ENCODE measurements around the gene FAM221B. TPM values are rescaled to one million over a fixed set of nuclear protein-coding genes. Genes with fewer than 3 reads are reported as not detected.

FAM221B gene
- total and polyA plus RNA-seq, 4 donors: 0.06 to 0.73 (median 0.41) TPM; not detected in 1

GRCh38 chr9:35827486-35827885, 1.0 kb downstream of the FAM221B start:
- Histone ChIP-seq H3K4me3 (ENCODE audit: low read depth, low read length) (no peak overlapping the region), H3K27me3 (ENCODE audit: control insufficient read depth, insufficient read depth, low read length) (no peaks in the 10 kb centered on the region), H3K27ac (ENCODE audit: low read depth, low read length) (no peak overlapping the region), H3K4me1 (ENCODE audit: control insufficient read depth, insufficient read depth, low read length) (peaks cover 22% of the 10 kb centered on the region), H3K9me3 (ENCODE audit: control insufficient read depth, insufficient read depth, low read length) (no peaks in the 10 kb centered on the region), H3K36me3 (ENCODE audit: control insufficient read depth, insufficient read depth, low read length) (no peaks in the 10 kb centered on the region)
- no CpG with 5 or more reads among the region's 3 CpGs for WGBS (ENCODE audit: insufficient coverage)
- no peak for DNase-seq (ENCODE audit: low read depth in 4 of 6, low spot score in 6 of 6)

- H3K27me3 ChIP-seq (ENCODE audit: control insufficient read depth, insufficient read depth, low read length): no peaks in the 10 kb centered on the region
- no peaks in the 10 kb centered on the region for H3K36me3 ChIP-seq (ENCODE audit: control insufficient read depth, insufficient read depth, low read length)
- peak in 3 of 6 donors; percentile 17 to 72 (median 67) for DNase-seq (ENCODE audit: low read depth in 4 of 6, low spot score in 6 of 6)
- no peak overlapping the region for H3K4me3 ChIP-seq (ENCODE audit: low read depth, low read length)
- no peaks in the 10 kb centered on the region for H3K9me3 ChIP-seq (ENCODE audit: control insufficient read depth, insufficient read depth, low read length)
- H3K4me1 ChIP-seq (ENCODE audit: control insufficient read depth, insufficient read depth, low read length): peaks cover 22% of the 10 kb centered on the region
- WGBS (ENCODE audit: insufficient coverage): 51% methylated on average over 4 of the region's 4 CpGs
- no peak overlapping the region for H3K27ac ChIP-seq (ENCODE audit: low read depth, low read length)
These were observed 2.3 kb downstream of the FAM221B start for GRCh38 chr9:35826071-35826701.

- Histone ChIP-seq H3K27me3 (ENCODE audit: control insufficient read depth, insufficient read depth, low read length) (no peaks in the 10 kb centered on the region), H3K27ac (ENCODE audit: low read depth, low read length) (no peak overlapping the region), H3K4me3 (ENCODE audit: low read depth, low read length) (no peak overlapping the region), H3K4me1 (ENCODE audit: control insufficient read depth, insufficient read depth, low read length) (no peaks in the 10 kb centered on the region), H3K9me3 (ENCODE audit: control insufficient read depth, insufficient read depth, low read length) (no peaks in the 10 kb centered on the region), H3K36me3 (ENCODE audit: control insufficient read depth, insufficient read depth, low read length) (no peaks in the 10 kb centered on the region)
- DNase-seq (ENCODE audit: low read depth in 4 of 6, low spot score in 6 of 6): no peak
These were observed 5.6 kb downstream of the FAM221B start for GRCh38 chr9:35822926-35823325.

- no peak for DNase-seq (ENCODE audit: low read depth in 4 of 6, low spot score in 6 of 6)
- no peaks in the 10 kb centered on the region for H3K27me3 ChIP-seq (ENCODE audit: control insufficient read depth, insufficient read depth, low read length)
- H3K36me3 ChIP-seq (ENCODE audit: control insufficient read depth, insufficient read depth, low read length): no peaks in the 10 kb centered on the region
- H3K27ac ChIP-seq (ENCODE audit: low read depth, low read length): no peak overlapping the region
- no peak overlapping the region for H3K4me3 ChIP-seq (ENCODE audit: low read depth, low read length)
- no peaks in the 10 kb centered on the region for H3K4me1 ChIP-seq (ENCODE audit: control insufficient read depth, insufficient read depth, low read length)
- H3K9me3 ChIP-seq (ENCODE audit: control insufficient read depth, insufficient read depth, low read length): no peaks in the 10 kb centered on the region
These were observed 8.5 kb downstream of the FAM221B start for GRCh38 chr9:35820076-35820475.

- H3K36me3 ChIP-seq (ENCODE audit: control insufficient read depth, insufficient read depth, low read length): no peaks in the 10 kb centered on the region
- DNase-seq (ENCODE audit: low read depth in 4 of 6, low spot score in 6 of 6): no peak
- H3K9me3 ChIP-seq (ENCODE audit: control insufficient read depth, insufficient read depth, low read length): no peaks in the 10 kb centered on the region
- peaks cover 10% of the 10 kb centered on the region for H3K4me1 ChIP-seq (ENCODE audit: control insufficient read depth, insufficient read depth, low read length)
- H3K27ac ChIP-seq (ENCODE audit: low read depth, low read length): no peak overlapping the region
- 91% methylated on average over 3 of the region's 3 CpGs for WGBS (ENCODE audit: insufficient coverage)
- H3K27me3 ChIP-seq (ENCODE audit: control insufficient read depth, insufficient read depth, low read length): no peaks in the 10 kb centered on the region
- H3K4me3 ChIP-seq (ENCODE audit: low read depth, low read length): no peak overlapping the region
These were observed 10.2 kb downstream of the FAM221B start for GRCh38 chr9:35818341-35818740.

GRCh38 chr9:35816708-35817107, 11.8 kb downstream of the FAM221B start:
- H3K36me3 ChIP-seq (ENCODE audit: control insufficient read depth, insufficient read depth, low read length): no peaks in the 10 kb centered on the region
- H3K9me3 ChIP-seq (ENCODE audit: control insufficient read depth, insufficient read depth, low read length): no peaks in the 10 kb centered on the region
- peaks cover 19% of the 10 kb centered on the region for H3K4me1 ChIP-seq (ENCODE audit: control insufficient read depth, insufficient read depth, low read length)
- WGBS (ENCODE audit: insufficient coverage): 50% methylated on average over 1 of the region's 1 CpG
- no peak overlapping the region for H3K27ac ChIP-seq (ENCODE audit: low read depth, low read length)
- no peak for DNase-seq (ENCODE audit: low read depth in 4 of 6, low spot score in 6 of 6)
- H3K4me3 ChIP-seq (ENCODE audit: low read depth, low read length): no peak overlapping the region
- no peaks in the 10 kb centered on the region for H3K27me3 ChIP-seq (ENCODE audit: control insufficient read depth, insufficient read depth, low read length)

- peak within 1 kb of the TSS; percentile 97 for H3K27ac ChIP-seq (ENCODE audit: low read depth, low read length)
- H3K9me3 ChIP-seq (ENCODE audit: control insufficient read depth, insufficient read depth, low read length): no peaks in the 10 kb centered on the region
- H3K4me3 ChIP-seq (ENCODE audit: low read depth, low read length): peak within 1 kb of the TSS; percentile 68
- H3K27me3 ChIP-seq (ENCODE audit: control insufficient read depth, insufficient read depth, low read length): no peaks in the 10 kb centered on the region
- peak; percentile 95 to 99 (median 97) for DNase-seq (ENCODE audit: low read depth in 4 of 6, low spot score in 6 of 6)
- peaks cover 3% of the 10 kb centered on the region for H3K36me3 ChIP-seq (ENCODE audit: control insufficient read depth, insufficient read depth, low read length)
- peaks cover 28% of the 10 kb centered on the region for H3K4me1 ChIP-seq (ENCODE audit: control insufficient read depth, insufficient read depth, low read length)
- 0% methylated on average over 41 of the region's 52 CpGs for WGBS (ENCODE audit: insufficient coverage)
These were observed 13.5 kb downstream of the FAM221B start, which contains the start of gene HINT2 for GRCh38 chr9:35814841-35815543. TSS of gene HINT2 (minus strand) at chr9:35815042. CDS start at chr9:35814979, 63 bp downstream.

GRCh38 chr9:35814106-35814840, 14.3 kb downstream of the FAM221B start:
- Histone ChIP-seq H3K4me3 (ENCODE audit: low read depth, low read length) (peak overlapping the region; percentile 68), H3K36me3 (ENCODE audit: control insufficient read depth, insufficient read depth, low read length) (peaks cover 8% of the 10 kb centered on the region), H3K9me3 (ENCODE audit: control insufficient read depth, insufficient read depth, low read length) (no peaks in the 10 kb centered on the region), H3K4me1 (ENCODE audit: control insufficient read depth, insufficient read depth, low read length) (peaks cover 29% of the 10 kb centered on the region), H3K27ac (ENCODE audit: low read depth, low read length) (peak overlapping the region; percentile 97), H3K27me3 (ENCODE audit: control insufficient read depth, insufficient read depth, low read length) (no peaks in the 10 kb centered on the region)
- peak in 3 of 6 donors; percentile 9 to 76 (median 71) for DNase-seq (ENCODE audit: low read depth in 4 of 6, low spot score in 6 of 6)
- 11% methylated on average over 29 of the region's 29 CpGs for WGBS (ENCODE audit: insufficient coverage)

GRCh38 chr9:35813434-35814105, 15.0 kb downstream of the FAM221B start:
- 77% methylated on average over 5 of the region's 10 CpGs for WGBS (ENCODE audit: insufficient coverage)
- Histone ChIP-seq H3K4me3 (ENCODE audit: low read depth, low read length) (peak overlapping the region; percentile 68), H3K27ac (ENCODE audit: low read depth, low read length) (peak overlapping the region; percentile 97), H3K4me1 (ENCODE audit: control insufficient read depth, insufficient read depth, low read length) (peaks cover 29% of the 10 kb centered on the region), H3K27me3 (ENCODE audit: control insufficient read depth, insufficient read depth, low read length) (no peaks in the 10 kb centered on the region), H3K36me3 (ENCODE audit: control insufficient read depth, insufficient read depth, low read length) (peaks cover 14% of the 10 kb centered on the region), H3K9me3 (ENCODE audit: control insufficient read depth, insufficient read depth, low read length) (no peaks in the 10 kb centered on the region)
- DNase-seq (ENCODE audit: low read depth in 4 of 6, low spot score in 6 of 6): no peak
